HEK293T (cell line): ENCODE results near the gene ACVR2B.

ENCODE experiments used
- CTCF ChIA-PET: fragments of 350-600 bp; formaldehyde crosslinking; extraction: SDS; loops from one replicate; lab custom pipeline; 2021; ENCODE audit warnings: antibody characterized with exemption, inconsistent platforms; lab: Yijun Ruan, JAX
- POLR2A ChIA-PET: fragments of 350-600 bp; formaldehyde crosslinking; extraction: SDS; loops from one replicate; lab custom pipeline; 2020; ENCODE audit warnings: antibody characterized with exemption, inconsistent platforms; lab: Yijun Ruan, JAX
- DNase-seq: peaks from one replicate; pipeline ENCODE4 v3.0.0; 2012; ENCODE audit warnings: mixed read lengths; ENCODE audit errors: extremely low spot score
- ARNT ChIP-seq: fragments of 450-650 bp; IDR thresholded peaks from 2 replicates; pipeline ENCODE4 v1.6.1; 2017; ENCODE audit warnings: mild to moderate bottlenecking
- BHLHE40 ChIP-seq: fragments of 450-650 bp; IDR thresholded peaks from 2 replicates; pipeline ENCODE4 v1.6.1; 2016; ENCODE audit warnings: mild to moderate bottlenecking, moderate library complexity, borderline replicate concordance
- CTBP1 ChIP-seq: fragments of 450-650 bp; IDR thresholded peaks from 2 replicates; pipeline ENCODE4 v1.6.1; 2016; ENCODE audit warnings: borderline replicate concordance
- ELF4 ChIP-seq: fragments of 450-650 bp; IDR thresholded peaks from 2 replicates; pipeline ENCODE4 v1.6.1; 2017; ENCODE audit warnings: antibody characterized with exemption
- FOXA1 ChIP-seq: fragments of 450-650 bp; IDR thresholded peaks from 2 replicates; pipeline ENCODE4 v1.6.1; 2016; ENCODE audit warnings: mild to moderate bottlenecking
- FOXK2 ChIP-seq: fragments of 450-650 bp; IDR thresholded peaks from 2 replicates; pipeline ENCODE4 v1.6.1; 2016; ENCODE audit warnings: mild to moderate bottlenecking
- FOXM1 ChIP-seq: fragments of 450-650 bp; IDR thresholded peaks from 2 replicates; pipeline ENCODE4 v1.6.1; 2017; ENCODE audit warnings: mild to moderate bottlenecking, borderline replicate concordance
- HDGF ChIP-seq: fragments of 450-650 bp; IDR thresholded peaks from 2 replicates; pipeline ENCODE4 v1.6.1; 2017; ENCODE audit warnings: antibody characterized with exemption, borderline replicate concordance
- L3MBTL2 ChIP-seq: fragments of 450-650 bp; conservative IDR thresholded peaks from 2 replicates; pipeline ENCODE4 v1.6.1; 2016; ENCODE audit warnings: mild to moderate bottlenecking
- LEF1 ChIP-seq: fragments of 450-650 bp; IDR thresholded peaks from 2 replicates; pipeline ENCODE4 v1.6.1; 2017; ENCODE audit warnings: mild to moderate bottlenecking, borderline replicate concordance
- NFRKB ChIP-seq: fragments of 450-650 bp; IDR thresholded peaks from 2 replicates; pipeline ENCODE4 v1.6.1; 2016; ENCODE audit warnings: mild to moderate bottlenecking, moderate library complexity
- PKNOX1 ChIP-seq: fragments of 450-650 bp; IDR thresholded peaks from 2 replicates; pipeline ENCODE4 v1.6.1; 2016
- SP1 ChIP-seq: fragments of 450-650 bp; IDR thresholded peaks from 2 replicates; pipeline ENCODE4 v1.6.1; 2017
- SUZ12 ChIP-seq: fragments of 450-650 bp; IDR thresholded peaks from 2 replicates; pipeline ENCODE4 v1.6.1; 2016; ENCODE audit warnings: mild to moderate bottlenecking
- TARDBP ChIP-seq: fragments of 450-650 bp; IDR thresholded peaks from 2 replicates; pipeline ENCODE4 v1.6.1; 2016
- ZNF384 ChIP-seq: fragments of 450-650 bp; IDR thresholded peaks from 2 replicates; pipeline ENCODE4 v1.6.1; 2016

Gene ACVR2B

GRCh38 chr3:38454884-38455638 lies 1.4 kb downstream of the ACVR2B start:
- ChIA-PET CTCF (interaction anchor here (1.2 kb wide), 1 partner anchor 25 kb away, joined by 4 read pairs; no protein-coding TSS in a partner anchor), POLR2A (interaction anchor here (0.8 kb wide), 1 partner anchor 8 kb away, joined by 3 read pairs; no protein-coding TSS in a partner anchor)
- no peak for TF ChIP-seq FOXM1
- no peak for TF ChIP-seq ARNT
- no peak for TF ChIP-seq CTBP1
- peak; percentile 89 for TF ChIP-seq L3MBTL2
- no peak for TF ChIP-seq HDGF
- DNase-seq, result peak; percentile 83

GRCh38 chr3:38455639-38456430 lies 2.1 kb downstream of the ACVR2B start:
- CTCF ChIA-PET, result interaction anchor here (1.2 kb wide), 1 partner anchor 24 kb away, joined by 4 read pairs; no protein-coding TSS in a partner anchor
- POLR2A ChIA-PET, result no interaction called here

GRCh38 chr3:38457111-38458003 lies 3.7 kb downstream of the ACVR2B start:
- POLR2A ChIA-PET, result no interaction called here
- no peak for DNase-seq
- CTCF ChIA-PET, result interaction anchor here (0.6 to 1.3 kb wide), 2 partner anchors 10 to 67 kb away, joined by 3 to 4 read pairs; no protein-coding TSS in a partner anchor
- TF ChIP-seq TARDBP, result no peak
- TF ChIP-seq FOXM1, result no peak
- TF ChIP-seq PKNOX1, result peak; percentile 63
- TF ChIP-seq SP1, result no peak
- TF ChIP-seq NFRKB, result no peak

More at GRCh38 chr3:38455639-38456430, 2.1 kb downstream of the ACVR2B start:
- TF ChIP-seq SUZ12, result no peak
- no peak for TF ChIP-seq HDGF
- TF ChIP-seq ZNF384, result no peak
- TF ChIP-seq TARDBP, result no peak
- TF ChIP-seq FOXA1, result no peak
- no peak for TF ChIP-seq L3MBTL2
- no peak for TF ChIP-seq LEF1
- TF ChIP-seq NFRKB, result no peak
- TF ChIP-seq ELF4, result no peak
- TF ChIP-seq CTBP1, result no peak
- no peak for TF ChIP-seq PKNOX1
- no peak for TF ChIP-seq FOXM1
- TF ChIP-seq BHLHE40, result no peak
- no peak for TF ChIP-seq ARNT
- no peak for TF ChIP-seq FOXK2
- no peak for TF ChIP-seq SP1
- DNase-seq, result no peak

- DNase-seq, result no peak
- TF ChIP-seq ARNT (no peak), NFRKB (no peak), ELF4 (no peak), ZNF384 (no peak), HDGF (no peak), BHLHE40 (no peak), L3MBTL2 (no peak), PKNOX1 (no peak), FOXM1 (no peak), FOXA1 (no peak), LEF1 (no peak), CTBP1 (no peak), FOXK2 (no peak), TARDBP (no peak), SP1 (no peak), SUZ12 (no peak)
- CTCF ChIA-PET, result no interaction called here
- POLR2A ChIA-PET, result no interaction called here
Measured at GRCh38 chr3:38458796-38459498, 5.3 kb downstream of the ACVR2B start.
